Measurements from ENCODE around the gene DUXA.
"Not testable (repeated sequence)": the region's sequence is repeated elsewhere in the genome, so short reads cannot be mapped to it uniquely, and the experiment has no call there.

The DUXA gene

DNA sequence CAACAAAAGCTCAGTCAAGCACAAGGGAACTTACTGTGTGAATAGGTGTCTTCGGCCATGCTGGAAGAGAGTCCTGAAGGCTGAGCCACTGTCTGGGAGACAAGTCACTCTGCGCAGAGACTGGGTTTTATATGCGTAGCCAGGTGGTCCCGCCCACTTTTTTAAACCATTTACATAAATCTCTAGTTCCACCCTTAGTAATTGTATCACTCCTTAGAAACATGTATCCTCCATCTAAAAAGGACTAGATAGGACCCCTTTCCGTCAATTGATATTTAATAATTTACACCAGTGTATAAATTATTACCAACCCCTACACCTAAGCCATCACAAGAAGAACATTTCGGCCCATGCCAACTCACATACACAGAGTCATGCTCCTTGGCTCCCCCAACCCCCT, at the start of gene DUXA:
TSS of gene DUXA (minus strand) at position 101 of the 400 bp plus-strand sequence. CDS start at position 59, 42 bp downstream.
- no peak for DNase-seq (ENCODE audit: low read depth)

DNA sequence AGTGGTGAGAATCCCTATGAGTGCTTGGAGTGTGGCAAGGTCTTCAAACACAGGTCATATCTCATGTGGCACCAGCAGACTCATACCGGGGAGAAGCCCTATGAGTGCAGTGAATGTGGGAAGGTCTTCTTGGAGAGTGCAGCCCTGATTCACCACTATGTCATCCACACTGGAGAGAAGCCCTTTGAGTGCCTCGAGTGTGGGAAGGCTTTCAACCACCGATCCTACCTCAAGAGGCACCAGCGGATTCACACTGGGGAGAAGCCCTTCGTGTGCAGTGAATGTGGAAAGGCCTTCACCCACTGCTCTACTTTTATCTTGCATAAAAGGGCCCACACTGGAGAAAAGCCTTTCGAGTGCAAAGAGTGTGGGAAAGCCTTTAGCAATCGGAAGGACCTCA, 44.8 kb upstream of the DUXA start:
- DNase-seq (ENCODE audit: low read depth) = peak; percentile 67

DNA sequence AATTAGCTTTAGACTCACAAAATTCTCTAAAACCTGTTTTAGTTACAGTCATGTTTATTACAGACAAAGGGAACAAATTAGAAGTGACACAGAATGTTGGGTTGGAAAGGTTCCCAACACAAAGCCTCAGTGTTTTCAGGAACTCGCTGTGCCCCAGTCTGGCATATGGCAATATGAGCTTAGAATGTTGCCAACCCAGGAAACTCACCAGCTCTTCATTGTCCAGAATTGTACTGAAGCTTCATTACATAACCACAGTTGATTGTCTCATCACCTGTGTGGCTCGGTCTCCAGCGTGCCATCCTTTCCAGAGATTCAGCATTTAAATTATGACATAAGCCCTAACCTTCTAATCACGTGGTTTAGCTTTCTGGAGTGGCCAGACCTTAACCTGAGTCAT, 43.1 kb upstream of the DUXA start:
- peak; percentile 32 for DNase-seq (ENCODE audit: low read depth)

DNA sequence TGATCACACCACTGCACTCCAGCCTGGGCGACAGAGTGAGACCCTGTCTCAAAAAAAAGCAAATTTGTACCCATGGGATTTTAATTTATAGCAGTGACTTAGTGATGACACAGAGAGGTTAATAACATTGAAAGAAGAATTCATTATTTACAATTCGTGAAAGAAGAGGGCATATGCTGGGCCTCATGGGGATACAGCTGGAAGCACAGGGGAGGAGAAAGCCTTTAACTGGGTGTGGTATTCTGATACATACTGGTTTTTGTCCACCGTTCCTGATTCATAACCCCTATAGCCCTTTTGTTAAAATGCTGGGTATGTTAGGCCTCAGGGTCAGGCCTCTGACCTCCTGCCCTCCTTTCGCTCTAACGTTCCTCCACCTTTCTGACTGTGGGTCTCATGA, 34.9 kb upstream of the DUXA start:
- DNase-seq (ENCODE audit: low read depth) = no peak

DNA sequence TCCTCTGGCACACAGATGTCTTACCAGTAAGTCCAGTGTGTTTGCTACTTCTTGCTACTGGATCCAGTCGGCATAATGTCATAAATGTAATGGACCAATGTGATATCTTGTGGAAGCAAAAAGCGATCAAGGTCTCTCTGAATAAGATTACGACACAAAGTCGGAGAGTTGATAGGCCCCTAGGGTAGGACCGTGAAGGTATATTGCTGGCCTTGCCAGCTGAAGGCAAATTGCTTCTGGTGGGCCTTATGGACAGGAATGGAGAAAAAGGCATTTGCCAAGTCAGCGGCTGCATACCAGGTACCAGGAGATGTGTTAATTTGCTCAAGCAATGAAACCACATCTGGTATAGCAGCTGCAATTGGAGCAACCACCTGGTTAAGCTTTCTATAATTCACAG, 30.6 kb upstream of the DUXA start:
- not testable (repeated sequence) for DNase-seq (ENCODE audit: low read depth)

DNA sequence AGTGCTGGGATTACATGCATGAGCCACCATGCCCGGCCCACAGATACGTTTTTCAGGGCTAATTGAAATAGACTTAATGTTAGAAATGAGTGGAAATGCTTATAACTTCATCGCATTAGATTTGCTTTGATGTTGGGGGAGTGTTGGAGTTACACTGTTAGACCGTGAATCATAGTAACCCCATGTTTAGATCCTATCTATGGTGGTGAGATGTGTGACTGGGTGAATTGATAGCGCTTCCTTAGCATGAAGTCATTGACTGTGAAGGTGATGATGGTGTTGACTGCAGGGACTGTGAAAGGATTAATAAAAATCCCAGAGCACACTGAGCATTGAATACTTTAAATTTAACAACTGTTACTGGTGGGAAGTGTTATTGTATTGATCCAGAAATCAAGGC, 25.7 kb upstream of the DUXA start:
- DNase-seq (ENCODE audit: low read depth) = peak; percentile 10

DNA sequence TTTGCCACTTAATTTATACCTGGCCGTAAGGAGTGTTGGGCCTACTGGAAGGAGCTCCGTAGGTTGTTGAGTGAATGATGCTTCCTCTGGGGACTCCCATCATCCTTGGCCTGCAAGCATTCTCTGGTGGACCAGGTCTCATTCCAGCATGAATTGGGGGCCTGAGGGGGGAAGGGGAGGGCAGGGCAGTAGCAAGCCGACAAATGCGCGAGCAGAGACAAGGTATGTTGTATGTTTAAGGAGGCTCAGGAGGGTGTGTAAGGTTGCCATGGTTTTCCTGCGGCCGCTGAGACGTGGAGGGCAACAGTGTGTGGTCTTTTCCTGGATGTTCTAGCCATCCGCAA, 24.8 kb upstream of the DUXA start:
- DNase-seq (ENCODE audit: low read depth) = peak; percentile 5

DNA sequence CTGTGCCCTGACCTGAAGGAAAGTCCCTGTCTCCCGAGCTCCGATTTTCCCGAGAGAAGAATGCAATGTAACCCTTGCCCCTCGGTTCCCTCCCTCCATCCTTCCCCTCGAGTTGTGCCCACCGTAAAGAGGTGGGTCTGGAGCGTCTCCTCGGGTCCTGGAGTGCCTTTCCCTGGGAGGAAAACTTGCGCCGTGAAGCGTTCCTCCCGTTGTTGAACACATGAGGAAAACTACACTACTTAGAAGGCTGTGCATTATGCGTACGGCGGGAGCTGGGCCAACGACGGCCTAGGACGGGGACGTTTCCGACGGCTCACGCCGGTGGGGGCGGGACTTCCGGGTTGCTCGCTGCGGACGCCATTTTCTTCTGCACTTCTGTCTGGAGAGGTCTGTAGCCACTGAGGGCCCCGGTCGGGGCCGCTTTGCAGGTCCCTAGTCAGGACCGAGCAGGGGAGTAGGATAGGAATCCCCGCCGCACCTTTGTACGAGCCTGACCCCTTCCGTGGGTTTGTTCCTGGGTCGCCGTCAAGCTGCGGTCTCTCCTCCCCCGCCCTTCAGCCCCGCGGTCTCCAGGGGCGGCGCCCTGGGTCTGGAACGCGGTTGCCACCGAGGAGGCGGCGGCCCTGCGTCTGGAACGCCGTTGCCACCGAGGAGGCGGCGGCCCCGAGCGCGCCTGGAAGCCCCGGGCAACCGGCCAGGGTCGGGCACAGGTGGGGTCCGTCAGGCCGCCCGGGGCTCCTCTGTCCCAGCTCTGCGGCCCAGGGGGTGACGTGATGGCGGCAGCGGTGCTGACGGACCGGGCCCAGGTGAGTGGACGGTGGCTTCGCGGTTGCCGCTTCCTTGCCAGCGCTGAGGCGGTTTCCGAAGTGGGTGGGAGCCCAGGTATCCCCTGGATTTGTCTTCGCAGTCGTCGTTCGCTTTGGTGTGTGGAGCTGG, 24.1 kb upstream of the DUXA start, which contains the start of gene ZNF264:
TSS of gene ZNF264 (plus strand) at position 360 of the 936 bp plus-strand sequence. CDS start at position 774, 414 bp downstream.
- DNase-seq (ENCODE audit: low read depth) = peak; percentile 87

DNA sequence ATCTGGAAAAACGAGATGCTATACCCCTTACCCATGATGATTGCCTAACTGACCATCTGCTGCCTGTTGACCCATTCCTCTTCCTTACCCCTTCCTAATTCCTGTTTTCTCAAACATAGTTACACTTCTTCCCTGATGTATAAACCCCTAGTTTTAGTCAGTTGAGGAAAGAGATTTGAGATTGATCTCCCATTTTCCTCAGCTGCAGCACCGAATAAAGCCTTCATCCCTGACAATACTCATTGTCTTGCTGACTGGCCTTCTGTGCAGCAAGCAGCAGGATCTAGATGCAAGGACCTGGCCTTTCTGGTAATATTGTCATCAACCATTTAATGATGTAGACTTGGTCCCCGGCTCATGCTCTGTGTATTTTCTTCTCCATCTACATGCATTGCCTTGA, 23.0 kb upstream of the DUXA start:
- DNase-seq (ENCODE audit: low read depth) = no peak

DNA sequence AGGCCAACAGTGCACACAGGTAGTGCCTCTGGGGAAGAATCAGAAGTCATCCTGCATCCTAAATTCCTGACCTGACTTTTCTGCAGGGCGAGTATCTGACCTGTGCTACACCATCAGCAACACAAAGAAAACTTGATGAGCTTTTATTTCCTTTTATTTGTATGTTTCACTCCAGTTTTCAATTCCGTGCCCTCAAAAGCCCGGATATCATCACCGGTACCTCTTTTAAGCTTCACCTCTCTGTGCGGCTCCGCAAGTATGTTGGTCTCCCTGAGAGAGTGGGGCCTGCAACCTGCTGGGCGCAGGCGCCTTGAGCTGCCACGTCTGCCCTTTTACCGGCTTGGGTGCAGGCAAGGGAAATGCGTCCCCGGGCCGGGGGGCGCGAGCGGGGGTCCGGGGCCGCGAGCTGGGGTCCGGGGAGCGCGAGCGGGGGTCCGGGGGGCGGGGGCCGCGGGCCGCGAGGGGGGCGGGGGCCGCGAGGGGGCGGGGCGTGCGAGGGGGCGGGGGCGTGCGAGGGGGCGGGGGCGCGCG, 4.3 kb upstream of the DUXA start:
- peak; percentile 53 for DNase-seq (ENCODE audit: low read depth)

DNA sequence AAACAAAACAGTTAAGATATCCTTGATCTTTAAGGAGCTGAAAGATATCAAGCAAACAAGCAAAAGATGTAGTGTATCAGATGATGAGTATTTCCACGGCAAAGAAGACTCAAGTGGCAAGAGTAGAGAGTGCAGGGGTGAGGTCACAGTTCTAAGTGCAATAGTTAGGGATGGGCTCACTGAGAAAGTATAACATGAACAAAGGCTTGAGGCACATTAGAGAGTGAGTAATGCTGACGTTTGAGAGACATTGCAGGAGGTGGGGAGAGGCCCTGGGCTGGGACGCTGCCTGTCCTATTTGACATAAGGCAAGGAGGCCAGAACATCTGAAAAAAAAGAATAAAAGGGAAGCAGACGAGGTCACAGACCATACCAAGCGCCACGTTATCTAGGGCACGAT, 1.4 kb downstream of the DUXA start:
- DNase-seq (ENCODE audit: low read depth) = peak; percentile 28

DNA sequence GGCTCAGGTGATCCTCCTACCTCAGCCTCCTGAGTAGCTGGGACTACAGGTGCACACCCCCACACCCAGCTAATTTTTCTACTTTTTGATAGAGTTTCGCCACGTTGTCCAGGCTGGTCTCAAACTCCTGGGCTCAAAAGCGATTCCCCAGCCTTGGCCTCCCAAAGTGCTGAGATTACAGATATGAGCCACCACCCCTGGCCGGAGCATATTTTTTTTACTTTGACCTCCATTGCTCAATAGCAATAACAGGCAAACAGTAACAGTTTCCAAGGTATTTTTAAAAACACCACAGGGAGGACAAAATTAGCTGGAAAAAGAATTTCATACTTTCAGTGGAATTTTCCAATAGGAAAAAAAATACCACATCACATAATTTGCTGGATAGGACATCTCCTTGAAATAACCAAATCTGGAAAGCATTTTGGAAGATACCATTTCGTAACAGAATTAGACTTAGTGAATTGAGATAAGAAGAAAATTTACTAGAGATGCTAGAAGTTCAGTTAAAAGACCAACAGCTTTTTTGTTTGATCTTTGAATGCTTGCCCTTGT, 5.2 kb downstream of the DUXA start:
- DNase-seq (ENCODE audit: low read depth) = no peak

DNA sequence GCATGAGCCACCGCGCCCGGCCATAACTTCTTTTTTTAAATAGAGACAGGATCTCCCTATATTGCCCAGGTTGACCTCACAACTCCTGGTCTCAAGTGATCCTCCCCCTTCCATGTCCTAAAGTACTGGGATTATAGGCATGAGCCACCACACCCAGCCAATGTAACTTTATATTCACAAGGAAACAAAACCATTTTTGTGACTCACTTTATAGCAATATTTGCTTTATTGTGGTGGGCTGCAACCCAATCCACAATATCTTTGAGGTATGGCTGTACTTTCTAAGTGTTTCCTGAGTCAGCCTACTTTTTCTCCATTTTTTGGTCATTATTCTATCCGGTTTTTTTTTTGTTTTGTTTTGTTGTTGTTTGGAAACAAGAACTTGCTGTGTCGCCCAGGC, 14.4 kb downstream of the DUXA start:
- DNase-seq (ENCODE audit: low read depth) = no peak

DNA sequence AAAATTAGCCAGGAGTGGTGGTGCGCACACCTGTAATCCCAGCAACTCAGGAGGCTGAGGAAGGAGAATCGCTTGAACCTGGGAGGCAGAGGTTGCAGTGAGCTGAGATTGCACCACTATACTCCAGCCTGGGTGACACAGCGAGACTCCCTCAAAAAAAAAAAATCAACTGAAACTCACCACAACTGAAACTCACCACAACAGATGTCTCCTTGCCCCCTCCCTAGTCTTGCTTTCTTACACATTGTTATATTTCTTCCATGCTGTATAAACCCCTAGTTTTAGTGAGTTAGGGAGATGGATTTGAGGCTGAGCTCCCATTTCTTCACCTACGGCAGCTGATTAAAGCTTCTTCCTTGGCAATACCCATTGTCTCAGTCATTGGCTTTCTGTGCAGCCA, 25.6 kb downstream of the DUXA start:
- DNase-seq (ENCODE audit: low read depth) = no peak

DNA sequence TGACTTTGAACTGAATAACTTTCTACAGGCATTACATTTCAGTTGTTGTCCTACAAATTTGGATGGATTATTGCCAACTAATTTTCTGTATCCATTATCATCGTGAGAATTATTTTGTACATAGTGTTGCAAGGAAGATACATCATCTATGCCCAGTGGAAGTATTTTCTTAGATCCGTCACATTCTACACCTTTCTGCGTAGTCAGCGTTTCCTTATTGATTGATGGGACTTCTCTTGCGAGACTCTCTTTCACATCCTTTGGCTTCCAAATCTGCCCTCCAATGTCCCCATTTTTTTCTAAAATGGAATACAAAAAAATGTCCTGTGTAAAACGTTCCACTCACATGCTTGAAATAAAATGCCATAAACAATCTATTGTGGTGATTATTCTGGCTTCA, 31.5 kb downstream of the DUXA start:
- DNase-seq (ENCODE audit: low read depth) = no peak

DNA sequence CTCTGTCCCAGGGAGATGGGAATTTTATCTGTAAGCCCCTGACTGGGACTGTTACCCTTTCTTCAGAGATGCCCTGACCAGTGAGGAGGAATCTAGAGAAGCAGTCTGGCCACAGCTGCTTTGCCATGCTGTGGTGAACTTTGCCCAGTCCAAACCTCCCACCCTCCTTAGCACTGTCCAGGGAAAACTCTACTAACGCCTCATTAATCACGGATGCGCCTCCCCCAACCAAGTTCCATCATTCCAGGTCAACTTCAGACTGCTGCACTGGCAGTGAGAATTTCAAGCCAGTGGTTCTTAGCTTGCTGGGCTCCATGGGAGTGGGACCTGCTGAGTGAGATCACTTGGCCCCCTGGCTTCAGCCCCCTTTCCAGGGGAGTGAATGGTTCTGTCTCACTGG, 39.9 kb downstream of the DUXA start:
- DNase-seq (ENCODE audit: low read depth) = not testable (repeated sequence)

DNA sequence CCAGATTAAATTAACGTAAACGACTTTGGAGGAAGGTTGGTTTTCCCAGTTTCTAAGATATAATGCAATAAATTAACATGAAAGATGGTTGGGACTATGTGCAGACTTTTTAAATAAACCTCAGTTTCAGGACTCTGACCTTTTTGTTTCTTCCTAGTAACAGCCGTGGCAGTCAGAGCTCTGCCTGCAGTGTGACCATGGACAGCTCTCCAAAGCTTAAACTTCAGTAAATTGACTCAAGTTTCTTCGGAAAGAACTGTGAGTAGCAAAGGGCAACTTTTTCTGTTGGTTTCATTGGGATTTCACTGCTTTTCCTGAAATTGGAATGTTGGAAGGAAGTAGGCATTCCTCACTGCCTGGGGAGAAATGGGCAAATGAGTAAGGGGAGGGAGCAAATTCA, 43.4 kb downstream of the DUXA start:
- DNase-seq (ENCODE audit: low read depth) = no peak

DNA sequence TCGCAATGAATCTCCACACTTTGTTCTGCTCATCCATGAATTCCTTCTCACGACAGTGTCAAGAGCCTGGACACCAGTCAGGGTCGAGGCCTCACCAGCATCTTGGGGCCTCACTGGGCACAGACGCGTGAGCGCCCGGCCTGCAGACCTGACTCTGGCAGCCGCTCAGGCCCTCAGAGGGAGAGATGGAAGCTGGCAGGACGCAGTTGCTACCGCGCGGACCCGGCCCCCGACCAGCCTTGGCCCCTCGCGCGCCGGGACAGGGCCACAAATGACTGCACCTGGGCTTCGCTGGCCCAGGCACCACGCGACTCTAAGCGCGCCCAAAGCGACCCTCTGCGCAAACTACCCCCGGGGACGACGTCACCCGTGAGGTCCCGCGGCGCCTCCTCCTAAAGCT, 48.4 kb downstream of the DUXA start:
- no peak for DNase-seq (ENCODE audit: low read depth)

DNA sequence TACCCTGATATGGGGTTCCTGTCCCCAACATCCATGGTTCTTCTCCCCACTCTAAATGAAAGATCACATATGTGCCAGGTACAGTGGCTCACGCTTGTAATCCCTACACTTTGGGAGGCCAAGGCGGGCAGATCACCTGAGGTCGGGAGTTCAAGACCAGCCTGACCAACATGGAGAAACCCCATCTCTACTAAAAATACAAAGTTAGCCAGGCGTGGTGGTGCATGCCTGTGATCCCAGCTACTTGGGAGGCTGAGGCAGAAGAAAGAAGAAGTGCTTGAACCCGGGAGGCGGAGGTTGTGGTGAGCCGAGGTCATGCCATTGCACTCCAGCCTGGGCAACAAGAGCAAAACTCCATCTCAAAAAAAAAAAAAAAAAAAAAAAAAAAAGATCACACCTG, 53.8 kb downstream of the DUXA start:
- not testable (repeated sequence) for DNase-seq (ENCODE audit: low read depth)

DNA sequence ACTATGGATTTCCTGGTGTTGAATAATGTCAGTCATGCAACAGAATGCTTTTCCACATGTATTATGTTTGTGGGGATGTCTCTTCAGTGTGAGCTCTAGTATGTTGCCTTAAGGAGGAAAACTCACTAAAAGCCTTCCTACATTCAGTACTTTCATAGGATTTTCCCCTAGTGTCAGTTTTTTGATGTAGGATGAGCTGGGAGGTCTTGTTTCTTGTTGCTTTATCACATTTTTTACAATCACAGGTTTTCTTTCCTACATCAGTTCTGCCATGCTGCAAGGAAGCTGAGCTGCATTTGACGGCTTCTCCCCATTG, 56.0 kb downstream of the DUXA start:
- DNase-seq (ENCODE audit: low read depth) = no peak

DNA sequence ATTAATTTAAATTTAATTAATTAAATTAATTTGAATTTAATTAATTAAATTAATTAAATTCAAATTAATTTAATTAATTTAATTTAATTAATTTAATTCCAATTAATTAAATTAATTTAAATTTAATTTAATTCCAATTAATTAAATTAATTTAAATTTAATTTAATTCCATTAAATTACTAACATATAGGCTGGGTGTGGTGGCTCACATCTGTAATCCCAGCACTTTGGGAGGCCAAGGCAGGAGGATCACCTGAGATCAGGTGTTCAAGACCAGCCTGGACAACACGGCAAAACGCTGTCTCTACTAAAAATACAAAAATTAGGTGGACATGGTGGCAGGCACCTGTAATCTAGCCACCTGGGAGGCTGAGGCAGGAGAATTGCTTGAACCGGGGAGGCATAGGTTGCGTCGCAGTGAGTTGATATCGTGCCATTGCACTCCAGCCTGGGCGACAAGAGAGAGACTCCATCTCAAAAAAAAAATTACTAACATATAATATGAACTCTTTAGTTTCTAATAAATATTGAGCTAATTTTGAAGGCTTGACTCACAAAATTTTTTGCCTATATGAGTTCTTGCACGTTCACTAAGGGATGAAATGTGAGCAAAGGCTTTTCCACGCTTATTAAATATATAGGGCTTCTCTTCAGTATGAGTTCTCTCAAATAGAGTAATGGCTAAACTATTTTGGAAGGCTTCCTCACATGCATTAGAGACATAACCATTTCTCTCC, 56.5 kb downstream of the DUXA start:
- peak; percentile 8 for DNase-seq (ENCODE audit: low read depth)

DNA sequence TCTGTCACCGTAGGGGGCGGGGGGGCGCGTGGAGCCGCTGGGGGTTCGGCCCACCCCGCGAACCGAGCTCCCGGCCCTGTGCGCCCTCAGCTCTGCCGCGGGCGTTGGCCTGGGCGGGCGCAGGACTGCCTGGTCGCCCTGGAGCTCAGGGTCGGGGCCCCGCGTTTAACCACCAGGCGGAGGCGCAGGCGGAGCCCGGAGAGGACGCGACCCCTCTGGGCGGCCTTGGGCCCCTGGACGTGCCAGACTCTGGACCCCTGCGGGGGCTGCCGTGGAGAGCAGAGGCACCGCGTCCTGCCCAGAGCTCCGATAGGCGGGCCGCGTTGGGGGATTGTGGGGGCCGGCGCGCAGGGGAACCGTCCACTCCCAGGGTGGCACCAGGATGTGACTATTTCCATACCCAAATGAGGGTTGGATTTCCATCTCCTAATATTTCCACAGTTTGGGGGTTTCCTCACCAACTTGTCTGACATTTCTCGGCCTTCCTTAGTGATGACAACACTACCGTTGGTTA, 60.5 kb downstream of the DUXA start:
- no peak for DNase-seq (ENCODE audit: low read depth)
